Middle frontal gyrus (tissue), 1 donor: ENCODE results near the gene SULT1A2.
"Not testable (repeated sequence)": the region's sequence is repeated elsewhere in the genome, so short reads cannot be mapped to it uniquely, and the experiment has no call there.

Experiments used
- DNase-seq: peaks from one replicate; pipeline ENCODE4 v3.0.0-alpha.2; 2015; ENCODE audit warnings: low spot score; ENCODE audit errors: extremely low spot score

Gene SULT1A2

DNA sequence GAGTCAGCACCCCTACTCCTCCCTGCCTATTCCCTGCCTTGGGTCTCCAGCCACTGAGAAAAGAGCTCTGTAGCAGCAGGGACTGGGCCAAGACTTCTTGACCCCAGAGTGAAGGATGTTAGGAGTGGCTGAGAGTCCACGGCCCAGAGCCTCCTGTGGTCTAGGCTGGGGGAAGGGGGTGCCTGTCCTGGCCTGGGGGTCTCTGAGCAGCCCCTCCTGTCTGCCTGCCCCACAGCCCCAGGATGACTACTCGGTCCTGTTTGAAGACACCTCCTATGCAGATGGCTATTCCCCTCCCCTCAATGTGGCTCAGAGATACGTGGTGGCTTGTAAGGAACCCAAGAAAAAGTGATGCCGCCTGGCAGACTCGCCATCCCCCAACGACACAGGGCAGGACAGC is 5.5 kb downstream of the SULT1A2 start:
- DNase-seq = no peak

DNA sequence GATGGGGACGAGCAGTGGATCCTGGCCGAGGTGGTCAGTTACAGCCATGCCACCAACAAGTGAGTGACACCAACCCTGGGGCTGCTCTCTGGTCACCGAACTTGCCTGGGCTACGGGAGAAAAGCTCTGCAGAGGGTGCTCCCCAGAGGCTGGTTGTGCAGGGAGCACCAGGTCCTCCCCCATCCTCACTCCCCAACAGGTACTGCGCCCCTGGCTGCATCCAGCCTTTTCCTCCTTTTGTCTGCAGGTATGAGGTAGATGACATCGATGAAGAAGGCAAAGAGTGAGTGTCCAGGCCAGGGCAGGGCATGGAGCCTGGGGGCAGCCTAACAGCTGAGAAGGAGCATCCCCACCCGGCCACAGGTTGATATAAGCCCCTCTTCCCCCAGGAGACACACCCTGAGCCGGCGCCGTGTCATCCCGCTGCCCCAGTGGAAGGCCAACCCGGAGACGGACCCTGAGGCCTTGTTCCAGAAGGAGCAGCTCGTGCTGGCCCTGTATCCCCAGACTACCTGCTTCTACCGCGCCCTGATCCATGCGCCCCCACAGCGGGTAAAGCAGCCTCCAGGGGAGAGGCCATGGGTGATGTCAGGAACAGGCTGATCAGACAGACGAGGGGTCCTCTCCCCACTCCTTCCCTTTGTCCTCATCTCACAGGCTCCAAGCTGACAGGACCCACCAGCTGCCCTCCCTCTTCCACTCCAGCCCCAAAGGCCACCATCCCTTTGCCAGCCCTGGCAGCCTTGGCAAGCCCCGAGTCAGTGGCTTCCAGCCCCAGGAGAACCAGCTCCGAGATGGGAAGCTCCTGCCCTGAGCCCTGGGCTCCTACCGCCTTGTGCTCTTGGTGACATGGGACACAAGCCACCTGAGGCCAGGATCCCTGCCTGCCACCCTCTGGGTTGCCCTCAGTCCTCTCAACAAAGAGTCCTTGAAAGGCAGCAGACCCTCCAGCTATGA is 6.2 kb downstream of the SULT1A2 start:
- no peak for DNase-seq

- no peak for DNase-seq
These were observed 6.9 kb downstream of the SULT1A2 start for GRCh38 chr16:28589930-28590329.

DNA sequence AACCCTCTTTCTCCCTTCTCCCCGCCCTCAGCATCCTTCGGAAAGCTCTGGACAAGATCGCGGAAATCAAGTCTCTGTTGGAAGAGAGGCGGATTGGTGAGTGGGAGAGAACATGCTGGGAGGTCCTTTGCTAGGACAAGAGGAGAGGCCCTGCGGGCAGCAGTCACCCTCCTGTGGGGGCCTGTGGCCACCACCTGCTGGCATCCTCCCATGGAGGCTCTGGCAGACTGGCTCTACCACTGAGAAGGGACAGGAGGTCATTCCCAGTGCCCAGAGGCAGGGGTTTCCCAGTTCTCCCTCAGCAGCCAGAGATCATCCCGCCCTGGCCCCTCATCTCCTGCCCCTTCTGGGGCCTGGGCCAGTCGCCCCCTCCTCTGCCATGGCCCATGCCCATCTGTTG is 7.8 kb downstream of the SULT1A2 start:
- DNase-seq = no peak

- no peak for DNase-seq
These were observed 9.5 kb downstream of the SULT1A2 start for GRCh38 chr16:28587386-28587785.

- no peak for DNase-seq
These were observed 10.4 kb downstream of the SULT1A2 start for GRCh38 chr16:28586466-28586865.

- DNase-seq = no peak
These were observed 11.2 kb downstream of the SULT1A2 start for GRCh38 chr16:28585674-28586073.

DNA sequence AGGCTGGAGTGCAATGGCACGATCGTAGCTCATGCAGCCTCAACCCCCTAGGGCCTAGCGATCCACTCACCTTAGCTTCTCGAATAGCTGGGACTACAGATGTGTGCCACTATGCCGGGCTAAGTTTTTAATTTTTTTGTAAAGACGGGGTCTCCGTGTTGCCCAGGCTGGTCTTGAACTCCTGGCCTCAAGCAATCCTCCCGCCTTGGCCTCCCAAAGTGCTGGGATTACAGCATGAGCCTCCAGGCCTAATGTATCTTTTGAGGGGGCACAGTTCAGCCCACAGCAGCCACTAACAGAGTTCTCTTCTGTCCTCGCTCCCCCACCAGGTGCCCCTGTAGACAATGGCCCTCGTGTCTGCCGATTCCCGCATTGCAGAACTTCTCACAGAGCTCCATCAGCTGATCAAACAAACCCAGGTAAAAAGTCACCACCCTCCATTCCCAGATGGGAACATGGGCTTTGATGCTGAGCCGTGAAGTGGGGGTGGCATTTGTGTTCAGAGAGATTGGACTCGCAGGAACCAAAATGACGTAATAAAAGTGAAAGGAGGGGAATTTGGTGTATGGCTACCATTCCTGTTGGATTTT is 16.0 kb downstream of the SULT1A2 start:
- no peak for DNase-seq

DNA sequence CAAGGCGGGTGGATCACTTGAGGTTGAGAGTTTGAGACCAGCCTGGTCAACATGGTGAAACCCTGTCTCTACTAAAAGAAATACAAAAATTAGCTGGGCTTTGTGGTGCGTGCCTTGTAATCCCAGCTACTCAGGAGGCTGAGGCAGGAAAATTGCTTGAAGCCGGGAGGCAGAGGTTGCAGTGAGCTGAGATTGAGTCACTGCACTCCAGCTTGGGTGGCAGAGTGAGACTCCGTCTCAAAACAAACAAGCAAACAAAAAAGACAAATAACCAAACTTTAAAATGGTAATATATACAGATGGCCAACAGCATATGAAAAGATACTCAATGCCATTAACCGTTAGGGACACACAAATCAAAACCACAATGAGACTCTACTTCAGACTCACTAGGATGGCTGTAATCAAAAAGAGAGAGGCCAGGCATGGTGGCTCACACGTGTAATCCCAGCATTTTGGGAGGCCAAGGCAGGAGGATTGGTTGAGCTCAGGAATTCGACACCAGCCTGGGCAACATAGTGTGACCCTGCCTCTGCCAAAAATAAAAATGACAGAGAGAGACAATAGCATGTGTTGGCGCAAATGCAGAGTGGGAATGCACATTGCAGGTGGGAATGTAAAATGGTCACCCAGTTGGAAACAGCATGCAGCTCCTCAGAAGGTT is 21.3 kb downstream of the SULT1A2 start:
- DNase-seq = no peak

DNA sequence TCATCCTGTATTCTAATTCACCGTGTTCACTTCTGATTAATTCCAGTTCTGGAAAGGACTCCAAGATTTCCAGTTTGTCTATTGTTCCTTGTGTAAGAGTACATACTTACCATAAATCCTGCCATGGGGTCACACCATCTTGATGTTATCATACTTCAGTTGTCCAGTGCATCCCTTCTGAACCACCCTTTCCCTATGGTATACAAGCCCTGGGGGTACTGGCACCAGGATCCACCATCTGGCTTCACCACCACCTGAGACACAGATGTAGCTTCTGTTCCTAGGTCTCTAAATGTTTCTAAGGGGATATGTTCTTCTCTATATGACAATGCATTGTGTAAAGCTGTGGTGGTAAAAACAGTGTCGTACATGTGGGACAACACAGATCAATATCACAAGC is 21.9 kb downstream of the SULT1A2 start:
- no peak for DNase-seq

- no peak for DNase-seq
These were observed 22.8 kb downstream of the SULT1A2 start for GRCh38 chr16:28573738-28574718.

GRCh38 chr16:28572696-28573510 is 23.9 kb downstream of the SULT1A2 start:
- DNase-seq = peak; percentile 13

GRCh38 chr16:28569968-28570752 is 26.7 kb downstream of the SULT1A2 start:
- no peak for DNase-seq

DNA sequence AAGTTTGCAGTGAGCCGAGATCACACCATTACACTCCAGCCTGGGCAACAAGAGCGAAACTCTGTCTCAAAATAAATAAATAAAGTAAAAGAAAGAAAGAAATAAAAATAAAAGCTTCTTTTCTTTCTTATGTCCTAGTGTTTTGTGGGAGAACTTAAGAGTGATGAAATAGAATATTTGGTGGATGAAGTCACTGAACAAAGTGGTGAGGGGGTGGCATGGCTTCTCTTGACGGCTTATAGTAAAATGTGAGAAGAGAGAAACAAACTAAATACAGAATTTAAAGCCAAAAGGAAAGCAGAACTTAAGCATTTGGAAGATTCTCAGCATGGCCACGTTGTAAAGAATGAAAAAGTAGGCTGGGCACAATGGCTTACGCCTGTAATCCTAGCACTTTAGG is 27.8 kb downstream of the SULT1A2 start:
- DNase-seq = no peak

DNA sequence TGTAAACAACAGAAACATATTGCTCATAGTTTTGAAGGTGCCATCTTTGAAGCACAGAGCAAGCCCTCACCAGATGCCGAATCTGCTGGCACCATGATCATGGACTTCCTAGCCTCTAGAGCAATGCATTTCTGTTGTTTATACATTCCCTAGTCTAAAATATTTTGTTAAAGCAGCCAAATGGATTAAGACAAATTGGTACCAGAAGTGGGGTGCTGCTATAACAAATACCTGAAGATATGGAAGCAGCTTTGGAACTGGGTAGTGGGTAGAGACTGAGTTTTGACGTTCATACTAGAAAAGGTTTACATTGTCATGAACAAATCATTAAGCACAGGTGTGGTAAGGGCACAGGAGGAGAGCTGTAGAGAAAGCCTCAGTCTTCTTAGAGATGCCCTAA is 29.6 kb downstream of the SULT1A2 start:
- DNase-seq = no peak

GRCh38 chr16:28566233-28566925 is 30.5 kb downstream of the SULT1A2 start:
- DNase-seq = not testable (repeated sequence)

GRCh38 chr16:28563218-28563617 is 33.6 kb downstream of the SULT1A2 start:
- no peak for DNase-seq

GRCh38 chr16:28562199-28562598 is 34.7 kb downstream of the SULT1A2 start:
- no peak for DNase-seq
